ENCODE measurements around the gene UBL4B.

DNA sequence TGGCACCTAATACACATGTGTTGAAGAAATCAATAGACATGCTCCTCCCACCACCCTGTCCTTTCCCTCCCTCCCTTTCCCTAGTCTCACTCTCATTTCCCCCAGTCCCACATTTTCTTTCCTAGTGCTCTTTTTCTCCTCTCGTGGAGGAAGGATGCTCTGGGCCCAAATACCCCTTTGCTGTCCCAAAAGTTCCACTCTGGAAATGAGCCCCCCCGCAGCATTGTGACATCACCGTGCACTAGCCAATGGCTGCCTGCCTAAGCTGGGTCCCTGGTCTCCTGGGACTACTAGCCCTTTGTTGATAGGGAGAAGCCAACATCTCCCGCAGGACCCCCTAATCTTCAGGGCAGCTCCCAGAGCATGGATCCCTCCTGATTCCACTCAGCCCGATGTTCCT is at the start of gene UBL4B:
- TF ChIP-seq POLR2A (IDR thresholded peaks at IDR 0.05), result no peak
- no peak for TF ChIP-seq CTCF (IDR thresholded peaks at IDR 0.05)

Measured in body of pancreas (tissue), 4 donors.